Ramos (cell line): ENCODE results near the gene HDGFL2.

Experiments used
- in situ Hi-C: fragments of 300-500 bp; cut with MboI; formaldehyde crosslinking; loops from one replicate; pipeline ENCODE4 v1.14.3; 2022; ENCODE audit warnings: low sequenced_read_pairs; ENCODE audit not compliant: unreplicated experiment

The HDGFL2 gene

GRCh38 chr19:4511300-4512054 is 39.4 kb downstream of the HDGFL2 start:
- in situ Hi-C loops, result no loop called here

- in situ Hi-C loops, result no loop called here
Measured at GRCh38 chr19:4512070-4512469, 40.0 kb downstream of the HDGFL2 start.

DNA sequence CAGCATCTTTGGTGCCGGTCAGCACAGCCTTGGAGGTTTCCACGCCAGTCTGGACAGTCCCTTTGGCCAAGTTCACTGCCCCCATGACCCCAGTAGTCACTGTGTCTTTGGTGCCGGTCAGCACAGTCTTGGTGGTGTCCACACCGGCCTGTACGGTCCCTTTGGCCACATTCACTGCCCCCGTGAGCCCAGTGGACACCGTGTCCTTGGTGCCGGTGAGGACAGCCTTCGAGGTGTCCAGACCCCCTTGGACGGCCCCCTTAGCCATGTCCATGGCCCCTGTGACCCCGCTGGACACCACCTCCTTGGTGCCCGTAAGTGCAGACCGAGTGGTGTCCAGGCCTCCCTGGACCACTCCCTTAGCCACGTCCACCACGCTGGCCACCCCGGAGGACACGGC is 41.2 kb downstream of the HDGFL2 start:
- in situ Hi-C loops, result no loop called here

DNA sequence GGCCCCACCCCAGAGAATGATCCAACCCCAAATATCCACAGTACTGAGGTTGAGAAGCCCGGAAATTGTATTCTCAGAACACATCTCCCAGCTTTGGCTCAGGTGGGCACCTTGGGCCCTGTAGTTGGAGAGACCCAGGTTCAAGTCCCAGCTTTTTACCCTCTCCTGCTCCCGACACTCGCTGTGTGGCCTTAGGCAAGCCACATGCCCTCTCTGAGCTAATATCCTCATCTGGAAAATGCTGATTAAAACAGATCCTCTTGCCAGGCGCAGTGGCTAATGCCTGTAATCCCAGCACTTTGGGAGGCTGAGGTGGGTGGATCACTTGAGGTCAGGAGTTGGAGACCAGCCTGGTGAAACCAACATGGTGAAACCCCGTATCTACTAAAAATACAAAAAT is 43.6 kb downstream of the HDGFL2 start:
- in situ Hi-C loops, result no loop called here

DNA sequence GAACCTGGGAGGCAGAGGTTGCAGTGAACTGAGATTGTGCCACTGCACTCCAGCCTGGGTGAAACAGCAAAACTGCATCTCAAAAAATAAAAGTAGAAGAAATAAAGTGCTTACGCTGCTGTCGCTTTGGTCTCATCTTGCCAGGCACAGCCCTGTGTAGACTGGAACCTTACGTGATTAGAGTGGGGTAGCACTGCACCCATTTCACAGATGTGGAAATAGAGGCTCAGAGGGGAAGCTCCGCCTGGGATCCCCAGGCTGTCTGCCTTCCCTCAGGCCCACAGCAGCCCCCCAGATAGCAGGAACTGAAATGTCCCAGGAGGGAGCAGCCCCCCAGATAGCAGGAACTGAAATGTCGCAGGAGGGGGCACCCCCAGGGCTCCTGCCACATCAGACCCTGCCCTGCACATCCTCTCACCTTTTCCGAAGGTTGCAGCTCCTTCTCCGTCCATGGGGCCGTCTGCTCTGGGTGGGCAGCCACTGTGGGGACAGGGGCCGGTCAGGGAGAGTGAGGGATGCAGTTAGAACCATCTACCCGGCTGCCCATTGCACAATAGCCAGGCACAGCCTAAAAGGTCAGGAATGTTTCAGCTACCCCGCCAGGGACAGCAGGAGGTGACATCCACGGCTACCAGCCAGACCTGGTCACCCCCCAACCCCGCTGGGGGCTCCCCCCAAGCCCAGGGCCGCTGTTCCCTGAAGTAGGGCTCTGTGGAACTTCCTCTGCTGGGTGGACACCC is 44.3 kb downstream of the HDGFL2 start:
- in situ Hi-C loops, result no loop called here

DNA sequence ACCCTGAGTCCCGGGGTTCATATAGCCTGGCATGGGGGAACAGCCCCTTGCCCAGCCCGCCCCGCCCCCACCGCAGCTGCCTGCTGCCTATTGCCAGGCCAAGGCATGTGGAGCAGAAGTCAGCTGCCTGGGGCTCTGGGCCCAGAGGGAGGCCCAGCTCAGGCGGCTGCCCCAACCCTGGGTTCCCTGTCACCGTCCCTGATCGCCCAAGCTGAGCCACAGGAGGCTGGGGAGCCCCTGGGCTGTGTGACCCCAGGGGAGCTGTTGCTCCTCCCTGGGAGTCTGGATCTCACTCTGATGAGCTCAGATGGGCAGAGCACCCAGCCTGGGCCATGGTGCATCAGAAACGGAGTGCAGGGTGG is 44.8 kb downstream of the HDGFL2 start:
- in situ Hi-C loops, result no loop called here

- in situ Hi-C loops, result no loop called here
Measured at GRCh38 chr19:4517451-4518057, 45.5 kb downstream of the HDGFL2 start.

DNA sequence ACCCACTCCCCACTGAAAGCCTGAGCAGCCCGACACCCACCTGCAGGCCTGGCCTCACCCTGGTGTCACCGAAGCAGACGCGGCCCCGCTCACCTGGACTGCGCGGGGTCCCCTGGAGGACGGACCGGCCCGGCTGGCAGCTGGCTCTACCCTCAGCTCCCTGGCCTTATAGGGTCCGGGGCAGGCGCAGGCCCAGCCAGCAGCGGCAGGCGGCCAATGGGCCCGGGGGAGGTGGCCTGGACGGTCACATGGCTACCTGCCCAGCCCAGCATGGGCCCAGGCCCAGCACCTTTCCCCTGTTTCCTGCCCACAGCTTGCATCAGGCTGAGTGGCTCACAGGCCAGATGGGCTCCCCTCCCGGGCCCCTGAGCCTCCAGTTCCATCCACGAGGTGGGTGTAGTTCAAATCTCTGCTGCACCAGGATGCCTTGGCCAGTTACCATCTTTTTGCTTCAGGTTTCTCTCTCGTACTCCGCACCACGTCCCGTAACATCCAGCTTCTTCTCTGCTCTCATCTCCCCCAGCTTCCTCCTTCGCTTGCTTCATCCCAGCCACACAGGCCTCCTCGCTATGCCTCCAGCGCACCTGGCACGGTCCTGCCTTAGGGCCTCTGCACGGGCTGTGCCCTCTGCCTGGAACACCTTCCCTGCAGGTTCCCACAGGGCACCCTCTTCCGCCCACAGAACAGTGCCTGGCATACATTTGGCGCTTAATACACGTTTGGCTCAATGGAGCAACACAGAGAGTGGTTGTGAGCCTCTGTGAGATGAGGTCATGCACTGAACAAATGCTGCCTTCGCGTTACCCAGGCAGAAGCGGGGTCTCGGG is 46.5 kb downstream of the HDGFL2 start, which contains the start of gene PLIN4:
Gene PLIN4 (minus strand): TSS at position 142 of the 827 bp plus-strand sequence. CDS start 214 bp downstream, outside the sequence.
- in situ Hi-C loops, result no loop called here

DNA sequence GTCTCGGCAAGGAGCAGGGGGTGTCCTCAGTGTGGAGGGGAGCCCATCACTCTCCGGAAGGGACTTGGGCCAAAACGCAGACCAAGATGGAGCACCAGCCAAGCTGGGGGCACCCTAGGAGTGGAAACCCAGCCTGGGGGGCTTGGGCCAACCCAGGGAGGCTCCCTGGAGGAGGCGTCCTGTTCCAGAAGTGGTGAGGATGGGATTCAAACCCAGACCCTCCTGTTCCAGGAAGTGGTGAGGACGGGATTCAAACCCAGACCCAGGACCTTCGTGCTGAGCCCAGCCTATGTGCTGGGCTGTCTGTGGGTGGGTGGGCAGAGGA is 47.0 kb downstream of the HDGFL2 start:
- in situ Hi-C loops, result no loop called here

GRCh38 chr19:4519521-4520277 is 47.6 kb downstream of the HDGFL2 start:
- in situ Hi-C loops, result loop anchor here (10.0 kb wide), 1 partner anchor 255 kb away; no protein-coding TSS in a partner anchor

DNA sequence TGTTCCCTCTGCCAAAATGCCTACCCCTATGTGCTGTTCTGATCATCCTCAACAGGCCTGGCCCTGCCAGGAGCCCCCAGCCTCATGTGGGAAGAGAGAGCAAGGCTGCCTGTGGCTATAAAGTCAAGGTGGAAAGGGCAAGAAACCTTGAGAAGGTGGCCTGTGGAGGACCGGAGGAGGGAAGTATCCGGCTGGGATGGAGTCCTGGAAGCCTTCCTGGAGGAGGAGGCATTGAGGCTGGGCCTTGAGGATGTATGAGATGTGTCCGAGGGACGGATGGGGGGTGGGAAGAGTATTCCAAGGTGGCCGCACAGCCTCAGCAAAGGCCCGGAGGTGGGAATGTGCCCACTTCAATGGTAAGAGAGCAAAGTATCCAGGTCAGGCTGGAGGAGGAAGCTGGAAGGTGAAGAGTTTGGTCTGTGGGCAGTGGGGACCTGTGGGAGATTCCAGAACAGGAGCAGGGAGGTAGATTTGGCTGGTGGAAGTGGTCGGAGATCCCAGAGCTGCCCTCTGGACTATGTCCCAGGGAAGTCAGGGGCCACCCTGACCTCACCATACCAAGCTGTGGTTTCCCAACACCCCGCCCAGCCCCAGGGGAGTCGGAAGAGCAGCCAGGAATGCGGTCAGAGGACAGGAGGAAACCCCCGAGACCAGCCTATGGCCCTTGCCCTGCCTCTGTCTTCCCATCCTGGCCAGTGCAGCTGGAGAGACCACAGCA is 49.2 kb downstream of the HDGFL2 start:
- in situ Hi-C loops, result loop anchor here (10.0 kb wide), 1 partner anchor 257 kb away; no protein-coding TSS in a partner anchor

- in situ Hi-C loops, result loop anchor here (10.0 kb wide), 1 partner anchor 257 kb away; no protein-coding TSS in a partner anchor
Measured at GRCh38 chr19:4521888-4522242, 49.8 kb downstream of the HDGFL2 start.

GRCh38 chr19:4522291-4523002 is 50.4 kb downstream of the HDGFL2 start:
- in situ Hi-C loops, result loop anchor here (10.0 kb wide), 1 partner anchor 258 kb away; no protein-coding TSS in a partner anchor

DNA sequence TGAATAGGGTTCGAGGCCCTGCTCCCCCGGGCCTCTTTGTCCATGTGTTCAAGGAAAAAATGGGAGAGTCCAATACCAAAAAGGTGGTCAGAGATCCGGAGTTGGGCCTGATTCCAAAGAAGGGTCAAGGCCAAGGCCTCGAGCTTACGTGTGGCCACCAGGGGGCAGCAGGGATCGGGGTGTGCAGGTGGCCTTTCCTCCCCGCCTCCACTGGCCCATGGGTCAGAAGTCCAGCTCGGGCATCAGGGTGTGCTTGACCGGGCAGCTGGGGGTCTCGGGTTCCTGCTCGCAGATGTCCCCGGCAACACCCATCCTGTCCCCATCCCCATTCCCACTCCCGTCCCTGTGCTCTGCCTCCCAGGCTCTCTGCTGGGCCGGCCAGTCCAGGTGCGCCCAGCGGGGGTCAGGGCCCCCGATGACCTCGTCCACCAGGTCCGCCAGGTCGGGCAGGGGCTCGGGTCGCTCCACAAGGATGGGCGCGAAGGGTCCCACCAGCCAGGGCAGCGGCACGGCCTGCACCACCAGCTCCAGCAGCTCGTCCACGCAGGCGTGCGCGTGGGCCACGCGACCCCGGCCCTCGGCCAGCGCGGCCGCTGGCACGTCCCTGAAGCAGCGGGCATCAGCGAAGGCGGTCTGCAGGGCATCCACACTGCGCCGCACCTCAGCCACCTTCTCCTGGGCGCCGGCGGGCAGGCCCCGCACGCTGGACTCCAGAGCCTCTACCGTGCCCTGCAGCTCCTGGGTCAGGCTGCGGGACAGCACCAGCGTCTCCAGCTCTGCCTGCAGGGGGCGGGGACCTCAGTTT is 51.4 kb downstream of the HDGFL2 start:
- in situ Hi-C loops, result loop anchor here (10.0 kb wide), 1 partner anchor 259 kb away; no protein-coding TSS in a partner anchor

DNA sequence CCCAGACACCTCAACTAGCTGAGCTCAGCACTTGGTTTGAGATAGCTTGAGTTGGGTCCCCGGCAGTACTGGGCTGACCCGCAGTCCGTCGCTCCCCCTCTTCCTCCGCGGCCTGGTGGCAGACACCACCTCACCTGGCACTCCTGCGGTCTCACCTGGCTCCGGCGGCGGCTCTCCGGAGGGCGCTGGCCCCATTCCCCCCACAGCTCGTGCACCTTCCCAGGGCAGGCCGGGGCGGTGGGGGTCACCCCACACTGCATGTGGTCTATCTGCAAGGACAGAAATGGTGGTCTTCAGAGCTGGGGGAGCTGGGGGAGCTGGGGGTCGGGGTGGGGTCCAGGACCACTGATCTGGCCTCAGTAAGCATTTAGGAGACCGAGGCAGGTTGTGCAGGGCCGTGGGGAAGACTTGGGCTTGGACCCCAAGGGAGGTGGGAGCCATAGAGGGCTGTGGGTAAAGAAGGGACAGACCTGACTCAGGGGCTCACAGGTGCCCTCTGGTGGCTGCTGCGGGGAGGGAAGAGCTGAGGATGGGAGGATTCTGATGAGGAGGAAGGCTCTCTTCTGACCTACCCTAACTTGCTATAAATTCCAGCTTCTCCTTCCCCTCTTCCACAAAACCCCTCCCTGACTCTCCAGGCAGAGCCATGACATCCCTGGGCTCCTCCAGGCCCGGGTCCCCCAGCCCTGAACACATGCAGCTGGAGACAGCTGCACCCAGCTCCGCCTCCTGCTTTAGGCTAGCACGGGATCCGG is 52.9 kb downstream of the HDGFL2 start:
- in situ Hi-C loops, result loop anchor here (10.0 kb wide), 1 partner anchor 260 kb away; no protein-coding TSS in a partner anchor

DNA sequence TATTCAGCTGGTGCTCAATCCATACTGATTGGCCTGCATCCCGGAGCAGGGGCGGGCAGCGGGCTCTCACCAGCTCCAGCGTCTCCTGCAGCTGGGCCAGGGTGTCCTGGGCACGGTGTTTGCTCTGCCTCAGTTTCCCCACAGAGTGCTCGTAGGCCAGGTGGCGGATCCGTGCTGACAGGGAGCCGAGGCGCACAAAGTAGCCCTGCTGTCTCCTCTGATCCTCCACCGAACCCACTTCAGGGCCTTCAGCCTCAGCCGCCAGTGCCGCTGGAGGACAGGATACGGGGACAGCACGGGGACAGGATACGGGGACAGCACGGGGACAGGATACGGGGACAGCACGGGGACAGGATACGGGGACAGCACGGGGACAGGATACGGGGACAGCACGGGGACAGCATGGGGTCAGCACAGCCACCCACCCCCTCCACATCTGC is 53.5 kb downstream of the HDGFL2 start:
- in situ Hi-C loops, result loop anchor here (10.0 kb wide), 1 partner anchor 261 kb away; no protein-coding TSS in a partner anchor

- in situ Hi-C loops, result loop anchor here (10.0 kb wide), 1 partner anchor 263 kb away; no protein-coding TSS in a partner anchor
Measured at GRCh38 chr19:4527377-4527776, 55.3 kb downstream of the HDGFL2 start.
